Neural cell (in vitro differentiated cells): ENCODE results near the gene CRKL.

ENCODE experiments used
- CTCF ChIP-seq: fragments of 450-650 bp; IDR thresholded peaks from 2 replicates; pipeline ENCODE4 v1.5.1; 2014; ENCODE audit warnings: antibody characterized with exemption, mild to moderate bottlenecking, moderate library complexity; ENCODE audit not compliant: poor library complexity, severe bottlenecking
- EP300 ChIP-seq: fragments of 450-650 bp; conservative IDR thresholded peaks from 2 replicates; pipeline ENCODE4 v1.6.1; 2014; ENCODE audit warnings: antibody characterized with exemption, mild to moderate bottlenecking, moderate library complexity; ENCODE audit not compliant: poor library complexity, severe bottlenecking
- EZH2 ChIP-seq: fragments of 200-600, 300-800 bp; shearing (Covaris generic), sonication (generic); IDR thresholded peaks from 2 replicates; pipeline ENCODE4 v1.6.1; 2014; ENCODE audit warnings: antibody characterized with exemption, low read length, borderline replicate concordance, mild to moderate bottlenecking; ENCODE audit not compliant: insufficient read depth, poor library complexity, severe bottlenecking
- MXI1 ChIP-seq: fragments of 450-650 bp; conservative IDR thresholded peaks from 2 replicates; pipeline ENCODE4 v1.6.1; 2014; ENCODE audit warnings: antibody characterized with exemption, mild to moderate bottlenecking; ENCODE audit not compliant: poor library complexity, severe bottlenecking
- POLR2AphosphoS5 ChIP-seq: IDR thresholded peaks from 2 replicates; pipeline ENCODE4 v1.6.1; 2012
- RAD21 ChIP-seq: fragments of 450-650 bp; conservative IDR thresholded peaks from 2 replicates; pipeline ENCODE4 v1.6.1; 2014; ENCODE audit warnings: antibody characterized with exemption, mild to moderate bottlenecking, moderate library complexity
- REST ChIP-seq: IDR thresholded peaks from 2 replicates; pipeline ENCODE4 v1.6.1; 2012; ENCODE audit warnings: borderline replicate concordance

DNA sequence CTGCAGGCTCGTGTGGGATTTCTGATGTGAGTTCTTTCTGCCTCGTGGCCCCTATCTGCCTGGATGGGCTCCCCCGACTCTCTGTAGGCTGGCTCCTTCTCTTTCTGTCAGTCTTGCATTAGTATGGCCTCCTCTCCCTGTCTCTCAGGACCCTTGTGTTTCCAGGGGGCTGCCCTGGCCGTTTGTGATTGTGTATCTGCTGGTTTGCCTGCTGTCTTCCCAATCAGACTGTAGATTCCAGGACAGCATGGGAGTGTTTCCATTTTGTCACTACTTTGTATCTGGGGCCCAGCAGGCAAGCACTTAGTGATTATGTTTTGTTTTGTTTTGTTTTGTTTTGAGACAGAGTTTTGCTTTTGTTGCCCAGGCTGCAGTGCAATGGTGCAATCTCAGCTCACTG lies 32.8 kb upstream of the CRKL start:
- TF ChIP-seq CTCF, result no peak
- TF ChIP-seq EP300, result no peak
- TF ChIP-seq POLR2AphosphoS5, result no peak
- TF ChIP-seq RAD21, result no peak
- no peak for TF ChIP-seq EZH2
- no peak for TF ChIP-seq MXI1
- TF ChIP-seq REST, result no peak
